HEK293 (cell line): Measurements from ENCODE around the gene GPR153.

Experiments used
- RBAK ChIP-seq: fragments of 450-650 bp; formaldehyde crosslinking; IDR thresholded peaks from 2 replicates; pipeline ENCODE4 v1.5.1; 2016; ENCODE audit warnings: missing biosample characterization, missing genetic modification characterization
- YY1 ChIP-seq: fragments of 450-650 bp; formaldehyde crosslinking; IDR thresholded peaks from 2 replicates; pipeline ENCODE4 v1.5.1; 2018; ENCODE audit warnings: missing biosample characterization, missing genetic modification characterization
- ZBTB1 ChIP-seq: fragments of 450-650 bp; formaldehyde crosslinking; IDR thresholded peaks from 2 replicates; pipeline ENCODE4 v1.5.1; 2016; ENCODE audit warnings: missing biosample characterization, missing genetic modification characterization
- ZFP41 ChIP-seq: fragments of 450-650 bp; formaldehyde crosslinking; IDR thresholded peaks from 2 replicates; pipeline ENCODE4 v1.5.1; 2016; ENCODE audit warnings: missing biosample characterization, missing genetic modification characterization, borderline replicate concordance
- ZNF112 ChIP-seq: fragments of 450-650 bp; formaldehyde crosslinking; IDR thresholded peaks from 2 replicates; pipeline ENCODE4 v1.5.0; 2017; ENCODE audit warnings: missing biosample characterization, missing genetic modification characterization
- ZNF157 ChIP-seq: fragments of 450-650 bp; formaldehyde crosslinking; IDR thresholded peaks from 2 replicates; pipeline ENCODE4 v1.5.1; 2016; ENCODE audit warnings: missing biosample characterization, missing genetic modification characterization
- ZNF274 ChIP-seq, 2 experiments: fragments of 200-500 bp in 1 of 2; fragments of 450-650 bp in 1 of 2; sonication (Bioruptor generic) in 1 of 2; formaldehyde crosslinking in 1 of 2; IDR thresholded peaks; 2 replicates each; pipeline versions ENCODE4 v1.5.1 to v1.6.1; 2014 to 2016; ENCODE audit warnings: borderline replicate concordance in 1 of 2, inconsistent platforms in 1 of 2, low read length in 1 of 2, missing biosample characterization in 1 of 2, missing genetic modification characterization in 1 of 2
- ZNF391 ChIP-seq: fragments of 450-650 bp; formaldehyde crosslinking; IDR thresholded peaks from 2 replicates; pipeline ENCODE4 v1.5.1; 2016; ENCODE audit warnings: low read depth, missing biosample characterization, missing genetic modification characterization, borderline replicate concordance
- TF ChIP-seq, protein P1 (sequence below): fragments of 450-650 bp; formaldehyde crosslinking; IDR thresholded peaks from 2 replicates; pipeline ENCODE4 v1.5.1; 2016; ENCODE audit warnings: missing biosample characterization, missing genetic modification characterization
- TF ChIP-seq, protein P2 (sequence below): sonication (generic); formaldehyde crosslinking; IDR thresholded peaks from 2 replicates; pipeline ENCODE4 v1.8.1; 2022; ENCODE audit warnings: mild to moderate bottlenecking, moderate library complexity, missing genetic modification reagents

DNA sequence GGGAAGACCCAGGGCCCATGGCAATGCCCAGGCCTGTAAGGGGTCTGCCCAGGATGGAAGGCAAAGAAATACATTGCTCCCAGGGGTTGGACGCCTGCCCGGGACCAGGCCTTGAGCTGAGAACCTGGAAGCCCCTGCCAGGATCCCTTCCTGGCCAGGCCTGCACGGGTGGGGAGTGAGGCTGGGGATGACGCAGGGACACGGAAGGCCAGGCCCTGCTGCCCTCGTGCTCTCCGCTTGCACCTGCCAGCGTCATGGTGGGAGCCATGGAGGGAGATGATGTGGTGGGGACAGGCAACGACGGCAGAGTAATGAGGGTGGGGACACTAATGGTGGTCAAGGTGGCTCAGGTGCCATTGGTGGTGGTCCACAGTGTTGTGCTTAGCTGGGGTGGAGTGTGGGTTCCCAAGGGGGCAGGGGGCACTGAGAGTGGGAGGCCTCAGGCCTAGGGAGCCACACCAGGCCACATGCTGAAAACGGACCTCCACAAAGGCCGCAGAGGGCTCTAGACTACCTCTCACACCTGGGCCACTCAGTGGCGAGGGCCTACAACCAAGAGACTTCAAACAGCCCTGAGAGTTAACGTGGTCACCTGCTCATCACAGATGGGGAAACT, 12.6 kb downstream of the GPR153 start:
- TF ChIP-seq, protein P1, sequence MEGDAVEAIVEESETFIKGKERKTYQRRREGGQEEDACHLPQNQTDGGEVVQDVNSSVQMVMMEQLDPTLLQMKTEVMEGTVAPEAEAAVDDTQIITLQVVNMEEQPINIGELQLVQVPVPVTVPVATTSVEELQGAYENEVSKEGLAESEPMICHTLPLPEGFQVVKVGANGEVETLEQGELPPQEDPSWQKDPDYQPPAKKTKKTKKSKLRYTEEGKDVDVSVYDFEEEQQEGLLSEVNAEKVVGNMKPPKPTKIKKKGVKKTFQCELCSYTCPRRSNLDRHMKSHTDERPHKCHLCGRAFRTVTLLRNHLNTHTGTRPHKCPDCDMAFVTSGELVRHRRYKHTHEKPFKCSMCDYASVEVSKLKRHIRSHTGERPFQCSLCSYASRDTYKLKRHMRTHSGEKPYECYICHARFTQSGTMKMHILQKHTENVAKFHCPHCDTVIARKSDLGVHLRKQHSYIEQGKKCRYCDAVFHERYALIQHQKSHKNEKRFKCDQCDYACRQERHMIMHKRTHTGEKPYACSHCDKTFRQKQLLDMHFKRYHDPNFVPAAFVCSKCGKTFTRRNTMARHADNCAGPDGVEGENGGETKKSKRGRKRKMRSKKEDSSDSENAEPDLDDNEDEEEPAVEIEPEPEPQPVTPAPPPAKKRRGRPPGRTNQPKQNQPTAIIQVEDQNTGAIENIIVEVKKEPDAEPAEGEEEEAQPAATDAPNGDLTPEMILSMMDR (tag by site-specific recombination): no peak
- TF ChIP-seq, protein P2, sequence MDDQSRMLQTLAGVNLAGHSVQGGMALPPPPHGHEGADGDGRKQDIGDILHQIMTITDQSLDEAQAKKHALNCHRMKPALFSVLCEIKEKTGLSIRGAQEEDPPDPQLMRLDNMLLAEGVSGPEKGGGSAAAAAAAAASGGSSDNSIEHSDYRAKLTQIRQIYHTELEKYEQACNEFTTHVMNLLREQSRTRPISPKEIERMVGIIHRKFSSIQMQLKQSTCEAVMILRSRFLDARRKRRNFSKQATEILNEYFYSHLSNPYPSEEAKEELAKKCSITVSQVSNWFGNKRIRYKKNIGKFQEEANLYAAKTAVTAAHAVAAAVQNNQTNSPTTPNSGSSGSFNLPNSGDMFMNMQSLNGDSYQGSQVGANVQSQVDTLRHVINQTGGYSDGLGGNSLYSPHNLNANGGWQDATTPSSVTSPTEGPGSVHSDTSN (CRISPR knock-in tag): no peak
- TF ChIP-seq YY1 (tag by site-specific recombination): no peak
- TF ChIP-seq ZNF391 (tag by site-specific recombination): no peak
- TF ChIP-seq RBAK: no peak
- no peak for TF ChIP-seq ZNF274 (IDR thresholded peaks at IDR 0.05; ENCODE audit: low read length)
- no peak for TF ChIP-seq ZNF274 (tag by site-specific recombination; IDR thresholded peaks at IDR 0.05; ENCODE audit: borderline replicate concordance)
- TF ChIP-seq ZNF112 (tag by site-specific recombination): no peak
- TF ChIP-seq ZBTB1: no peak
- TF ChIP-seq ZNF157 (tag by site-specific recombination): no peak
- TF ChIP-seq ZFP41: no peak
